GM18498 (cell line): ENCODE data around the gene MPRIP.
"Not testable (repeated sequence)": the region's sequence is repeated elsewhere in the genome, so short reads cannot be mapped to it uniquely, and the experiment has no call there.

Source experiments
- ATAC-seq: cut with Tn5 transposase; IDR thresholded peaks from one replicate; pipeline ENCODE4 v1.9.1; 2021; ENCODE audit warnings: mild to moderate bottlenecking, moderate library complexity; ENCODE audit not compliant: unreplicated experiment

The MPRIP gene

DNA sequence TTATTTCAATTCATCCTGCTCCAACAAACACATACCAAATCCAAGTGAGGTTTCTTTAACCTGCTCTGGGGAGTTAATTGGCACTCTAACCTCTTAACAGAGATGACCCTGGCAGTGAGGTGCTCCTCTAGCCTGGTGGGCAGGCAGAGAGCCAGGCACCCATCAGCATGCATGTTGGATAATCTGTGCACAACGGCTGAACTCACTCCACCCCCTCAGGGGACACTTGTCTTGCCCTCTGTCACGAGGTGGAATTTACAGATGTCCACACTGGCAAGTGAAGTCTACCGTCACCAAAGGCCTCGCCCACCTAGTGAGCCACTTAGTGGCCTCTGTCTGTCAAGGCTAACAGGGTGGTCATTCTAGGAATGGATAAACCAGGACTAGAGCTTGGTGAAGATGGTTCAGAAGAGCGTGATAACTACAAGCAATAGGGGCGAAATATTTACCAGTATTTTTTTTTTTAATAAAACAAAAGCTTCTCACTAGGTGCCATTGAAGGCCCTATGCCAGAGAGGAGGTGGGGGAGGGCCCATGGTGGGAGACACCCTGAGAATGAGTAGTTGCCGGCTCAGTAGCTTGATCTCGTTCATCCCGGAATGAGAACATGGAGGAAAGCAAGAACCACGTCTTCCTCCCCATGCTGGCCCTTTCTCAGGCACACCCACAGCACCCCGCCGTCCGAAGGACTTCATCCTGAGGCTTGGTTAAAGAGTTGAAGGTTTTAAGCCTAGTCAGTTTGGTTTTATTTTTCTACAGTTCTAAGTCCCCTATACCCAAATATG is 138.7 kb downstream of the MPRIP start:
- no peak for ATAC-seq

- ATAC-seq, result no peak
These were observed 139.7 kb downstream of the MPRIP start for GRCh38 chr17:17181666-17182597.

DNA sequence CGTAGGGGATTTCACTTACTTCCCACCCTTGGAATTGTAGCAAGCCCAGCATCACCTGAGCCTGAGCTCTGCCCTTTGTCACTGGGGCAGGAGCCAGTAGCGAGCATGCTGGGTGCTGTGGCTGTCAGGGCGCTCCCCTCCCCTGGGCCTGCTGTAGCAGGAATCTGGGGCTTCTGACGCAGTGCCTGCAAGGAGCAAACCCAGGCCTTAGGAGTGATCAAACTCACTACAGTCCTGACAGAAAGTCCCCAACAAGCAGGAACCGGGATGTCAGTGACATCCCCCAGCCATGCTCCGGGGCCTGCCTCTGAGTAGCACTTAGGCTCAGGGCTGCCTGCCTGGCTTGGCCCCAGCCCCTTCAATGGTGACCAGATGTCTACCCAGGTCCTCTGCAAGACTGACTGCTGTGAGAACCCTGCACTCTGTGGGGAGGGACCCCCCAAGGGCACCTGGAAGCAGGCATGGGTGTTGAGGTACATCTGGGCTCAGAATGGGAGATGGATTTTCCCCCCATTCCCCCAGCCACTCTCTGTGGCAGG is 140.4 kb downstream of the MPRIP start:
- no peak for ATAC-seq

- ATAC-seq, result no peak
These were observed 141.5 kb downstream of the MPRIP start for GRCh38 chr17:17183744-17184143.

- not testable (repeated sequence) for ATAC-seq
These were observed 142.9 kb downstream of the MPRIP start for GRCh38 chr17:17184985-17185757.

DNA sequence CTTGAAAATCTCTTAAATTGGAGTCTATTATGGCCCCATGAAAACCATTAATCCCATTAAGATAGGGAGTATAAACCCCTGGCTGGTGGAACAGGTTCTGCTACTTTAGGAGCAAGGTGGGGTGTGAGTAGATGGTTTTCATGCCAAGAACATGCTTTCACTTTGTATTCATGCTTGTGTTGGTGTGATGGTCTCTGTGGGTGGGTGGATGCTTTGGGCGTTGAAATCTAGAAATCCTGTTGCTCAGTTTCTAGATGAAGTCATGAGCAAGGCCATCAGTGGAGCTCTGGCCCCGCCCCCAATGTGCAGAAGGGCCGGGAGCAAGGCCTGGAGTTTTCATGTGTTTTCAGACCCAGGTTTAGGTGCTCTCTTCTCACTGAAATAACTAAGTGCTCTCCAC is 143.8 kb downstream of the MPRIP start:
- ATAC-seq, result no peak

GRCh38 chr17:17186551-17187505 is 144.6 kb downstream of the MPRIP start:
- no peak for ATAC-seq

DNA sequence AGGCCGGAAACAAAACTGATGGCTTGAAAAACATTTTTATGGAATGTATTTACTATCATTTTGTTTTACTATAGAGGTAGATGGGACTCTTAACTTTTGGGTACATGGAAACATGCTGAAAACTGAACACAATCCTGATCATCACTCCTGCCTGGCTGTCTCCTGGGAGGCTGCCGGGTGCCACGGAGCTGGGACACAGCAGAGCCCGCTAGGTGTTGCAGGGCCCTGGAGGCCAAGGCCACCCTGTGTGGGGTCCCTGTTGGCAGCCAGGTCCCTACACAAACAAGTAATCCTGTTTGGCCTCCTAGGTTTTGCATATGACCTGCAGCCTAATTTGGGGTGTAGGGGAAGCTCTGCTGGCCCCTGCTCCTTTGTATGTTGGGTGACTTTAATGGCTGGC is 146.3 kb downstream of the MPRIP start:
- no peak for ATAC-seq

DNA sequence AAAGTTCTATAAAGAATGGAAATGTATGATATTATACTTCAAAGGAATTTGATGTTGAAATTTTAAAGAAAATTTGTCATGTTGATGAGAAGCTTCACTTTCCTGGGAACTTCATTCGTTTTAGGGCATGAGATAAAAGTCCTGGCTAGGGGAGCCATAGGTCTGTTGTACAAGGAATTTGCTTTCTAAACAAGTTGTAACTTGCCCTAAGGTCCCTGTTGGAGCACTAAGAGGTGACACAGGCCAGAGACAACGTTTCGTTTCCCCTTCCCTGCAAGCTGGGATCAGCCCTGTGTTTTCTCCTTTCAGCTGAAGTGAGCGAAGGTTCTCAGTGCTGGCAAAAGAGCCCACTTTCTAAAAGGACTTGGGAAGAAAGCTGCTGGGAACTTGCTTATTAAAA is 147.3 kb downstream of the MPRIP start:
- no peak for ATAC-seq

DNA sequence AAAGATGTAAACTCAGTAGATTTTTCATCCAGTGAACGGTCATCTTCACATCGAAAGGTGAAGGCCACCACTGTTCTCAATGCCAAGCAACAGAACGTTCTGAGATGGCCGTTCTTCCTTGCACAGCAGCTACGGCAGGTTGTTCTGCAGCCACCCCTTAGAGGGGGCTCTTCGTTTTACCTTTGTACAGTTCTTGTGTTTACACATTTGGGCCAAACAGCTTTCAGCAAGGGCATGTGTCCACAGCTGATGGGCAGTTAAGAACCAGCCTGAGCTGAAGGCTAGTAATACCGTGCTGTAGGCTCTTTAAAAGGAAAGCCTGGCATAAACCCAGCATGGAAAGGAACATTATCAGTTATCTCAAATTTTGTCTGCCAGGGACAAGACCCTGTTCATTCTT is 147.9 kb downstream of the MPRIP start:
- no peak for ATAC-seq

DNA sequence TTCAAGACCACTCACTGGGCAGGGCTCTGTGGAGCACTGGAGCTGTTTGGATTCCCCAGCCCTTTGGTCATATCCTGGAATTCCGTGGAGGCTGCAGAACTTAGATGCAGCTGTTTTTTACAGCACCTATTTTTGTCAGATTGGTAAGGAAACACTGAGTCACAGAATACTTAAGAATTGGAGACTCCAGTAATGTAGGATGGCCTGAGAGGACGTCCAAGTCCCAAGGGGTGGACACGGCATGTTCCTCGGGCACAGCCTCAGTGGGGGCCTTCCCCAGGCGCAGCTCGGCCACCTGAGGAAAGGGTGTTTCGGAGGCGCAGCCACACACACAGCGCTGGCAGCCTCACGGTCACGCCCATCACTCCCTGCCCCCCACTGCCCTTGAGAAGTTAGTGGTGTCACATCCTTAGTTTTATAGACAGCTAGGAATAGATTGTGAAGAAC is 149.1 kb downstream of the MPRIP start:
- ATAC-seq, result no peak

- ATAC-seq, result no peak
These were observed 149.7 kb downstream of the MPRIP start for GRCh38 chr17:17191961-17192381.

DNA sequence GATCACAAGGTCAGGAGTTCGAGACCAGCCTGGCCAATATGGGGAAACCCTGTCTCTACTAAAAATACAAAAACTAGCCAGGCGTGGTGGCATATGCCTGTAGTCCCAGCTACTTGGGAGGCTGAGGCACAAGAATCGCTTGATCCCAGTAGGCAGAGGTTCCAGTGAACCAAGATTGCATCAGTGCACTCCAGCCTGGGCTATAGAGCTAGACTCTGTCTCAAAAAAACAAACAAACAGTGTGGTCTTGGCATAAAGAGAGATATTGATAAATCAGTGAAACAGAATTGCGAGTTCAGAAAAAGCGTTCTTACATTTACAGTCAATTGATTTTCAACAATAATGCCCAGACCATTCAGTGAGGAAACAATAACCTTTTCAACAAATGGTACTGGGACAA is 153.2 kb downstream of the MPRIP start:
- not testable (repeated sequence) for ATAC-seq

DNA sequence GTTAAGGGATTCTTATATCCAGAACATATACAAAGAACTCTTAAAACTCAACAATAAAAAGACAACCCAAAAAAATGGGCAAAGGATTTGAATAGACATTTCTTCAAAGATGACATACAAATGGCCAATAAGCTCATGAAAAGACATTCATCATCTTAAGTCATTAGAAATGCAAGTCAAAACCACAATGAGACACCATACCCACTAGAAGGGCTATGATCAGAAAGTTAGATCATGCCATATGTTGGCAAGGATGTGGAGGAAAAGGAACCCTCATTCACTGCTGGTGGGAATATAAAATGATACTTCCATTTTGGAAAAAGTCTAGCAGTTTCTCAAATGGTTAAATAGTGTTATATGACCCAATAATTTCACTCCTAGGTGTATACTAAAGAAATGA is 154.5 kb downstream of the MPRIP start:
- no peak for ATAC-seq

GRCh38 chr17:17198281-17198680 is 156.0 kb downstream of the MPRIP start:
- ATAC-seq, result no peak

GRCh38 chr17:17200311-17200710 is 158.1 kb downstream of the MPRIP start:
- no peak for ATAC-seq

- no peak for ATAC-seq
These were observed 158.6 kb downstream of the MPRIP start for GRCh38 chr17:17200831-17201230.

- no peak for ATAC-seq
These were observed 159.0 kb downstream of the MPRIP start for GRCh38 chr17:17201271-17201670.

DNA sequence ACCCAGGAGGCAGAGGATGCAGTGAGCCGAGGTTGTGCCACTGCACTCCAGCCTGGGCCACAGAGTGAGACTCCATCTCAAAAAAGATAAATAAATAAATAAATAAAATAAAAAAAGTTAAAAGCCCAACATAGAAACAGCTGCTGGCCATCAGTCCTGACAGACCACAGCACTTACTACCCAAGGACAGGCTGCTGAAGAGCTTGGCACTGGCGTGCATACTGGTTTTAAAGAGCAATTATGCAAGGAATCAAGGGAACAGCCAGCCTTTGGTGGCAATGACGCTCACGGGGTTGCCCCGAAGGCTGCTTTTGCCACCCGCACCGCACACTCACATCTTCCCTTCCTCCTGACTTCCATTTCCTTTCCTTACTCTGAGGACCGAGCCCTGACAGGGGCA is 159.7 kb downstream of the MPRIP start:
- no peak for ATAC-seq
